ENCODE data around the gene C4orf50. TPM values are rescaled to one million over a fixed set of nuclear protein-coding genes. Genes with fewer than 3 reads are reported as not detected.

The C4orf50 gene
- polyA plus RNA-seq, 1 donor from 2014 or later: 1.6 TPM

DNA sequence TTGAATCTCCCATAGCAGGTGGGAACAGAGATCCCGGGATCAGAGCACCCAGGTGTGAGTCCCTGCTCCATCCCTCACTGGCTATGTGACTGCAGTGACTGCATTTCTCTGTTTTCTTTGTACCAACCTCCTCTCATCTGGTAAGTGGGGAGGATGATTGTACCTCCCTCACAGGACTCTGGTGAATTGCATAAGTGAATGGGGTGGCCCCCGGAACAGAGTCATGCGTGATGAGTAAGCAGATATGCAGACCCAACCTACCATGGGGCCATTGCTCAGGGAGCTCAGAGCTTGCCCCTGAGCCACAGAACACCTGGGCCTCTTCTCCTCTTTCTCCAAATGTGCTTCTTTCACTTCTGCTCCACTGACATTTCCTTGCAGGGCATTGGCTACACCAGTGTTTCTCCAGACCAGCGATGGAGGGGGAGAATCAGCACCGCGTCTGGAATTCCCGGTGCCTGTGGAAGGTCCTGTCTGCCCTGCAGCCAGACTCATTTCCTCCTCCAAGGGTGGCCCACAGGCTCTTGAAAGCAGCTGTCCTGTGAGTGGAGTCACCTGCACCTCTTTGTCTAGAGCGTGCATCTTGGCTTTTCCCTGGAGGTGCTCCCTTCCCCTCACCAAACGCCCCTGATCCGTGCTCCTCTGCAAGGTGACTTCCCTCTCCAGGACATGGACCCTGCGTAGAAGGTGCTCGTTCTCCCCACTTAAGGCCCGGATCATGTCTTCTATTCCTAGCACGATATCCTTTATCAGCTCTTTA lies 30.0 kb downstream of the C4orf50 start:
- Histone ChIP-seq H3K79me2 (replicated peaks; ENCODE audit: insufficient read depth, low read length) (no peaks in the 10 kb centered on the region), H3K27ac (ENCODE audit: low read length) (no peak overlapping the region), H3K4me2 (ENCODE audit: low read length) (no peak overlapping the region), H2AFZ (ENCODE audit: low read depth, low read length) (no peak overlapping the region), H3K9me2 (ENCODE audit: insufficient read depth, low read length) (no peaks in the 10 kb centered on the region), H3K9me3 (ENCODE audit: low read length) (peaks cover 7% of the 10 kb centered on the region), H3K27me3 (ENCODE audit: insufficient read depth, low read depth, low read length) (no peaks in the 10 kb centered on the region), H3F3A (ENCODE audit: insufficient read depth, low read length, poor library complexity, severe bottlenecking) (no peaks in the 10 kb centered on the region), H4K20me1 (ENCODE audit: insufficient read depth) (no peaks in the 10 kb centered on the region), H3K9ac (ENCODE audit: low read length) (no peak overlapping the region), H3K36me3 (ENCODE audit: insufficient read depth, low read length) (no peaks in the 10 kb centered on the region), H3K4me3 (ENCODE audit: low read length) (no peak overlapping the region)
- TF ChIP-seq EP300 (conservative IDR thresholded peaks at IDR 0.05; ENCODE audit: poor library complexity, severe bottlenecking) (no peak), MXI1 (conservative IDR thresholded peaks at IDR 0.05; ENCODE audit: poor library complexity, severe bottlenecking) (no peak), RAD21 (conservative IDR thresholded peaks at IDR 0.05) (no peak), TAF1 (IDR thresholded peaks at IDR 0.05; ENCODE audit: low read depth) (no peak), EZH2 (IDR thresholded peaks at IDR 0.05; ENCODE audit: borderline replicate concordance, insufficient read depth, low read length, poor library complexity, severe bottlenecking) (no peak), SMC3 (conservative IDR thresholded peaks at IDR 0.05; ENCODE audit: poor library complexity) (no peak), POLR2AphosphoS5 (IDR thresholded peaks at IDR 0.05) (no peak)
- TF ChIP-seq, protein P1, sequence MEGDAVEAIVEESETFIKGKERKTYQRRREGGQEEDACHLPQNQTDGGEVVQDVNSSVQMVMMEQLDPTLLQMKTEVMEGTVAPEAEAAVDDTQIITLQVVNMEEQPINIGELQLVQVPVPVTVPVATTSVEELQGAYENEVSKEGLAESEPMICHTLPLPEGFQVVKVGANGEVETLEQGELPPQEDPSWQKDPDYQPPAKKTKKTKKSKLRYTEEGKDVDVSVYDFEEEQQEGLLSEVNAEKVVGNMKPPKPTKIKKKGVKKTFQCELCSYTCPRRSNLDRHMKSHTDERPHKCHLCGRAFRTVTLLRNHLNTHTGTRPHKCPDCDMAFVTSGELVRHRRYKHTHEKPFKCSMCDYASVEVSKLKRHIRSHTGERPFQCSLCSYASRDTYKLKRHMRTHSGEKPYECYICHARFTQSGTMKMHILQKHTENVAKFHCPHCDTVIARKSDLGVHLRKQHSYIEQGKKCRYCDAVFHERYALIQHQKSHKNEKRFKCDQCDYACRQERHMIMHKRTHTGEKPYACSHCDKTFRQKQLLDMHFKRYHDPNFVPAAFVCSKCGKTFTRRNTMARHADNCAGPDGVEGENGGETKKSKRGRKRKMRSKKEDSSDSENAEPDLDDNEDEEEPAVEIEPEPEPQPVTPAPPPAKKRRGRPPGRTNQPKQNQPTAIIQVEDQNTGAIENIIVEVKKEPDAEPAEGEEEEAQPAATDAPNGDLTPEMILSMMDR (IDR thresholded peaks at IDR 0.05; ENCODE audit: poor library complexity, severe bottlenecking): no peak
- TF ChIP-seq, protein P2, sequence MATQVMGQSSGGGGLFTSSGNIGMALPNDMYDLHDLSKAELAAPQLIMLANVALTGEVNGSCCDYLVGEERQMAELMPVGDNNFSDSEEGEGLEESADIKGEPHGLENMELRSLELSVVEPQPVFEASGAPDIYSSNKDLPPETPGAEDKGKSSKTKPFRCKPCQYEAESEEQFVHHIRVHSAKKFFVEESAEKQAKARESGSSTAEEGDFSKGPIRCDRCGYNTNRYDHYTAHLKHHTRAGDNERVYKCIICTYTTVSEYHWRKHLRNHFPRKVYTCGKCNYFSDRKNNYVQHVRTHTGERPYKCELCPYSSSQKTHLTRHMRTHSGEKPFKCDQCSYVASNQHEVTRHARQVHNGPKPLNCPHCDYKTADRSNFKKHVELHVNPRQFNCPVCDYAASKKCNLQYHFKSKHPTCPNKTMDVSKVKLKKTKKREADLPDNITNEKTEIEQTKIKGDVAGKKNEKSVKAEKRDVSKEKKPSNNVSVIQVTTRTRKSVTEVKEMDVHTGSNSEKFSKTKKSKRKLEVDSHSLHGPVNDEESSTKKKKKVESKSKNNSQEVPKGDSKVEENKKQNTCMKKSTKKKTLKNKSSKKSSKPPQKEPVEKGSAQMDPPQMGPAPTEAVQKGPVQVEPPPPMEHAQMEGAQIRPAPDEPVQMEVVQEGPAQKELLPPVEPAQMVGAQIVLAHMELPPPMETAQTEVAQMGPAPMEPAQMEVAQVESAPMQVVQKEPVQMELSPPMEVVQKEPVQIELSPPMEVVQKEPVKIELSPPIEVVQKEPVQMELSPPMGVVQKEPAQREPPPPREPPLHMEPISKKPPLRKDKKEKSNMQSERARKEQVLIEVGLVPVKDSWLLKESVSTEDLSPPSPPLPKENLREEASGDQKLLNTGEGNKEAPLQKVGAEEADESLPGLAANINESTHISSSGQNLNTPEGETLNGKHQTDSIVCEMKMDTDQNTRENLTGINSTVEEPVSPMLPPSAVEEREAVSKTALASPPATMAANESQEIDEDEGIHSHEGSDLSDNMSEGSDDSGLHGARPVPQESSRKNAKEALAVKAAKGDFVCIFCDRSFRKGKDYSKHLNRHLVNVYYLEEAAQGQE (IDR thresholded peaks at IDR 0.05; ENCODE audit: borderline replicate concordance): no peak

DNA sequence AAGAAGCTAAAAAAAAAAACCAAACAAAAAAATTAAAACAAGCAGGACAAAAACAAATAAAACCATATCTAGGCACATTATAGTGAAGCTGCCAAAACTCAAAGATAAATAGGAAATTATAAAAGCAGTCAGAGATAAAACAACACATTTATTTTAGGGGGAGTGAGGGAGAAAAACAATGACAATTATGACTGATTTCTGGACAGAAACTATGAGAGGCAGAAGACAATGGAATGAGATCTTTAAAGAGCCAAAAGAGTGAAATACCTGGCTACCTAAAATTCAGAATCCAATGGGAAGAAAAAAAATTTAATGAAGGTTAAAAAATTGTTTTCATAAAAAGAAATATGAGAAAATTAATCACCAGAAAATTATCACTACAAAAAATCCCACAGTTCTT lies 33.4 kb downstream of the C4orf50 start:
- TF ChIP-seq TAF1 (IDR thresholded peaks at IDR 0.05; ENCODE audit: low read depth): no peak
- TF ChIP-seq EZH2 (IDR thresholded peaks at IDR 0.05; ENCODE audit: borderline replicate concordance, insufficient read depth, low read length, poor library complexity, severe bottlenecking): no peak
- no peak for TF ChIP-seq POLR2AphosphoS5 (IDR thresholded peaks at IDR 0.05)
- TF ChIP-seq, protein P2 (IDR thresholded peaks at IDR 0.05; ENCODE audit: borderline replicate concordance): no peak
- TF ChIP-seq RAD21 (conservative IDR thresholded peaks at IDR 0.05): no peak
- TF ChIP-seq EP300 (conservative IDR thresholded peaks at IDR 0.05; ENCODE audit: poor library complexity, severe bottlenecking): no peak
- TF ChIP-seq, protein P1 (IDR thresholded peaks at IDR 0.05; ENCODE audit: poor library complexity, severe bottlenecking): no peak
- no peak overlapping the region for H3K27ac ChIP-seq (ENCODE audit: low read length)
- H3K9me3 ChIP-seq (ENCODE audit: low read length): peaks cover 10% of the 10 kb centered on the region
- no peaks in the 10 kb centered on the region for H4K20me1 ChIP-seq (ENCODE audit: insufficient read depth)
- H3K9ac ChIP-seq (ENCODE audit: low read length): no peak overlapping the region
- H3F3A ChIP-seq (ENCODE audit: insufficient read depth, low read length, poor library complexity, severe bottlenecking): no peaks in the 10 kb centered on the region
- no peak overlapping the region for H2AFZ ChIP-seq (ENCODE audit: low read depth, low read length)
- no peak overlapping the region for H3K4me3 ChIP-seq (ENCODE audit: low read length)
- H3K36me3 ChIP-seq (ENCODE audit: insufficient read depth, low read length): no peaks in the 10 kb centered on the region
- H3K79me2 ChIP-seq (replicated peaks; ENCODE audit: insufficient read depth, low read length): no peaks in the 10 kb centered on the region
- H3K27me3 ChIP-seq (ENCODE audit: insufficient read depth, low read depth, low read length): no peaks in the 10 kb centered on the region
- no peak overlapping the region for H3K4me2 ChIP-seq (ENCODE audit: low read length)
- H3K9me2 ChIP-seq (ENCODE audit: insufficient read depth, low read length): no peaks in the 10 kb centered on the region
